ENCODE results near the gene CD24.
"Not testable (repeated sequence)": the region's sequence is repeated elsewhere in the genome, so short reads cannot be mapped to it uniquely, and the experiment has no call there.

CD24 gene

DNA sequence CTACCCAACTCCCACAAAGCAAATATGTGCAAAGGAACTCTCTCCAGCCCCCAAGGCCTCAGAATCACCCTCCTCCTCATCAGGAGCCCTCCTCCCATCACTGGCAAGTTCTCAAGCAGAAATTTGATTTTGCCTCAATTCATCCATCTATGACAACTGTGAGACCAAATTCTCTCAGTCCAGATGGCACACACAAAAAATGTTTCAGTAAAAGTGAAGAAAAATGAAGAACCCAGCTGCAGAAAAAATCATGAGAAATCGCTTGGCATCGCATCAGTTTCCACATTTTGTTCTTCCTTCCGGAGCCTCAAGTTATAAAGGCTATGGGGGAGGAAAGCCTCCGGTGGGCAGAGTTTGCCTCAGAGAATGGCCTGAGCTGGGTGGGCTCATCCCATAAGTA, 6.4 kb upstream of the CD24 start:
- peaks cover 12% of the 10 kb centered on the region for H3K4me1 ChIP-seq (ENCODE audit: control insufficient read depth, insufficient read depth, low read length)
- H3K27me3 ChIP-seq (ENCODE audit: control insufficient read depth, insufficient read depth, low read length), result no peaks in the 10 kb centered on the region
- no peak overlapping the region for H3K9ac ChIP-seq (ENCODE audit: low read depth, low read length)
- H3K4me3 ChIP-seq (ENCODE audit: low read depth, low read length), result no peak overlapping the region
- H3K9me3 ChIP-seq (ENCODE audit: control insufficient read depth, insufficient read depth, low read length), result no peaks in the 10 kb centered on the region
- no peaks in the 10 kb centered on the region for H3K36me3 ChIP-seq (ENCODE audit: control insufficient read depth, insufficient read depth, low read length)

DNA sequence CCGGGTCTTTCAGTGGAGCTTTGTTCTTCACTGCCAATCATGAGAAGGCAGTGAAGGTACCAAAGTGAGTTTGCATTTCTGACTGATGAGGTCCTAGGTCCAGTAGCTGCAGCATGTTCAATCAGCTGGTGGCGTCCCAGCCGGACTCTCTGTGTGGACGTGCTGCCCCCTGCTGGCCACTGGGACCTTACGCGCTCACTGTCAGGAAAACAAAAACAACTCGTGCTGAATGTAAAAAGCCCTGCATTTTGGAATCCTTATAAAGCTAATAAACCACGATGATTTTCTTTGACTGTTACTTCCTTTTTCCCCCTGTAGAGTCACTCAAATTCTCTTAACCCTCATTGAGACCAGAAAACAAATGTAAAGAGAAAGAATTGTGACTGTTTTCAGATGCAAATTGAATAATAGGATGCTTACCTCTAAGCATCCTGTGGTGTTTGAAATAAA, 4.9 kb upstream of the CD24 start:
- no peak overlapping the region for H3K4me3 ChIP-seq (ENCODE audit: low read depth, low read length)
- peaks cover 12% of the 10 kb centered on the region for H3K4me1 ChIP-seq (ENCODE audit: control insufficient read depth, insufficient read depth, low read length)
- H3K9me3 ChIP-seq (ENCODE audit: control insufficient read depth, insufficient read depth, low read length), result no peaks in the 10 kb centered on the region

DNA sequence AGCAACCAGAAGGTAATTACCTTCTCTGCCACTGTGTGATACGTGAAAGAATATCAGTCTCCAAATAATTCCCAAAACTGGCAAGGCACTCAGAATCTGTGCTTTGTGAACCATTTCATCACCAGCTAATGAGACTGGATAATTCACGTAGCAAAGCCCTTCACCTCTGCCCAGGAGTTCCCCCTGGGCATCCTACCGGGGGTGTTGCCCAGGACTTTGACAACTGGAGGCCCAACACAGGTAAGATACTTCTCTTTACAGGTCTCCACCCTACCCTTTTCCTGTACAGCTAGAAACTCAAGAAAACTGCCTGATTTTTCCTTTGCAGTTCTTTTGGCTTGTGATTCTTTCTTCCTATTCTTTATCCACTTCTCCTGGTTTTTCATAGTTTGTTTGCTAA, 2.7 kb upstream of the CD24 start:
- no peaks in the 10 kb centered on the region for H3K27me3 ChIP-seq (ENCODE audit: control insufficient read depth, insufficient read depth, low read length)
- no peak overlapping the region for H3K9ac ChIP-seq (ENCODE audit: low read depth, low read length)
- H3K9me3 ChIP-seq (ENCODE audit: control insufficient read depth, insufficient read depth, low read length), result no peaks in the 10 kb centered on the region
- peaks cover 12% of the 10 kb centered on the region for H3K4me1 ChIP-seq (ENCODE audit: control insufficient read depth, insufficient read depth, low read length)
- H3K4me3 ChIP-seq (ENCODE audit: low read depth, low read length), result no peak overlapping the region
- peaks cover 19% of the 10 kb centered on the region for H3K36me3 ChIP-seq (ENCODE audit: control insufficient read depth, insufficient read depth, low read length)

More for the DNA sequence above, 4.9 kb upstream of the CD24 start:
- H3K9ac ChIP-seq (ENCODE audit: low read depth, low read length), result no peak overlapping the region
- no peaks in the 10 kb centered on the region for H3K36me3 ChIP-seq (ENCODE audit: control insufficient read depth, insufficient read depth, low read length)
- H3K27me3 ChIP-seq (ENCODE audit: control insufficient read depth, insufficient read depth, low read length), result no peaks in the 10 kb centered on the region

DNA sequence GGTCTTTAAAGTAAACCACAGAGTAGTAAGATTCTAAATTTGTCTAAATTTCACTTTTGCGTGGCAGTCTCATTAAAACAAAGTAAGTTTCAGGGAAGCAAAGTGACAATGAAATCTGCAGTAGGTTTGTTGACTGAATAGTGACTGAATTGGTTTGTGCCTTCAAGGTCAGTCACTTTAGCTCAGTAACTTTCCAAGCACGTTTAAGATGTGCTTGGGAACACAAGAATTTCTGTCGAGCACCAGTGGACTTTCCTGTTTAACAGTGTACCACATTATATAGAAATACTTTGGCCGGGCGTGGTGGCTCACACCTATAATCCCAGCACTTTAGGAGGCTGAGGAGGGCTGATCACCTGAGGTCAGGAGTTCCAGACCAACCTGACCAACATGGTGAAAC, 1.7 kb upstream of the CD24 start:
- peak overlapping the region; percentile 93 for H3K9ac ChIP-seq (ENCODE audit: low read depth, low read length)

DNA sequence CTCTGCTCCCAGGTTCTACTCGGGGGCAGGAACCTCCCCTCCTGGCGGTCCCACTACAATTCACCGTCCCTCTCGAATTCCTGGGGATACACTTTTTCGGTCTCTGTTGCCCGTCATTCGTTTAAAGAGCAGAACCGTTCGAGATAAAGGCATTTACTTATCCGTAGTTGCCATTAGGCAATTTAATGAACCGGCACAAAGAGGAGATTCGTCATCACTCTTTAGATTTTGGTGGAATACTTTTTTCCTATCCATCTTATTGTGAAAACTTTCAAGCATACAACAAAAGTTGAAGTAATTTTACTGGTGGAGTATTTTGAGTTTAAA, 1.2 kb upstream of the CD24 start:
- peaks cover 8% of the 10 kb centered on the region for H3K4me1 ChIP-seq (ENCODE audit: control insufficient read depth, insufficient read depth, low read length)
- peak overlapping the region; percentile 93 for H3K9ac ChIP-seq (ENCODE audit: low read depth, low read length)
- H3K36me3 ChIP-seq (ENCODE audit: control insufficient read depth, insufficient read depth, low read length), result peaks cover 23% of the 10 kb centered on the region
- no peaks in the 10 kb centered on the region for H3K27me3 ChIP-seq (ENCODE audit: control insufficient read depth, insufficient read depth, low read length)
- peak overlapping the region; percentile 73 for H3K4me3 ChIP-seq (ENCODE audit: low read depth, low read length)
- H3K9me3 ChIP-seq (ENCODE audit: control insufficient read depth, insufficient read depth, low read length), result no peaks in the 10 kb centered on the region

More for the DNA sequence above, 1.7 kb upstream of the CD24 start:
- H3K4me3 ChIP-seq (ENCODE audit: low read depth, low read length), result peak overlapping the region; percentile 73
- peaks cover 23% of the 10 kb centered on the region for H3K36me3 ChIP-seq (ENCODE audit: control insufficient read depth, insufficient read depth, low read length)
- H3K27me3 ChIP-seq (ENCODE audit: control insufficient read depth, insufficient read depth, low read length), result no peaks in the 10 kb centered on the region
- peaks cover 12% of the 10 kb centered on the region for H3K4me1 ChIP-seq (ENCODE audit: control insufficient read depth, insufficient read depth, low read length)
- no peaks in the 10 kb centered on the region for H3K9me3 ChIP-seq (ENCODE audit: control insufficient read depth, insufficient read depth, low read length)

DNA sequence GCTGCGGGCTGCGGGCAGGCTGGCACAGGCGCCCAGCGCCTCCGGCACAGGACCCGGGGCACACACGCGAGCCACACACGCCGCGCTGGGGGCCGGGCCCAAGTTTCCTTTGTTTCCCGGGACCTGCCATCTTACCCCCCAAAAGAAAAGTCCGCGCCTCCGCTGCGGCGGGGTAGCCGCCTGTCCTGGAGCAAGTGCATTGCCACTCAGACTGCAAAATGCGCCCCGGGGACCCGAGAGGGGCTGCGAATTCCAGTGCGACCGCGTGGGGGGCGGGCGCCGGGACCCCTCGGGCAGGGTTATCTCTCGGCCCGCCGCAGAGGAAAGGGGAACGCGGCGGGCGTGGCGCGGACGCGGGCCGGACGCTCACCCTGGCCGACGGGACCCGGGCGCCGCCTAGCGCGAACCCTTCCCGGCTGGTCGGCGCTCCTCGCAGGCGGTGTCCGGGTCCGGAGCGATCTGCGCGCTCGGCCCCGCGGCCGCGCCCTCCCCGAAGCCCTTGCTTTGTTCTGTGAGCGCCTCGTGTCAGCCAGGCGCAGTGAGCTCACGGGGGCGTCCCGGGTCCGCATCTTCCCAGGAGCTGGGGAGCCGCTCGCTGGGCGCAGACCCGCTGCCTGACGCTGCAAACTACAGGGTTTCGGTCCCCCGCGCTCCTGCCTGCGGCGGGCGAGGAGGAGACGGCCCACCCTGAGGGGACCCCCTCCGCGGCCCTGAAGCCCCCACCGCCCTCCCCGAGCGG, 639 bp upstream of the CD24 start:
- H3K27me3 ChIP-seq (ENCODE audit: control insufficient read depth, insufficient read depth, low read length), result no peaks in the 10 kb centered on the region
- no peaks in the 10 kb centered on the region for H3K9me3 ChIP-seq (ENCODE audit: control insufficient read depth, insufficient read depth, low read length)
- H3K4me3 ChIP-seq (ENCODE audit: low read depth, low read length), result peak overlapping the region; percentile 73
- H3K36me3 ChIP-seq (ENCODE audit: control insufficient read depth, insufficient read depth, low read length), result peaks cover 23% of the 10 kb centered on the region
- H3K9ac ChIP-seq (ENCODE audit: low read depth, low read length), result peak overlapping the region; percentile 93
- peaks cover 6% of the 10 kb centered on the region for H3K4me1 ChIP-seq (ENCODE audit: control insufficient read depth, insufficient read depth, low read length)

DNA sequence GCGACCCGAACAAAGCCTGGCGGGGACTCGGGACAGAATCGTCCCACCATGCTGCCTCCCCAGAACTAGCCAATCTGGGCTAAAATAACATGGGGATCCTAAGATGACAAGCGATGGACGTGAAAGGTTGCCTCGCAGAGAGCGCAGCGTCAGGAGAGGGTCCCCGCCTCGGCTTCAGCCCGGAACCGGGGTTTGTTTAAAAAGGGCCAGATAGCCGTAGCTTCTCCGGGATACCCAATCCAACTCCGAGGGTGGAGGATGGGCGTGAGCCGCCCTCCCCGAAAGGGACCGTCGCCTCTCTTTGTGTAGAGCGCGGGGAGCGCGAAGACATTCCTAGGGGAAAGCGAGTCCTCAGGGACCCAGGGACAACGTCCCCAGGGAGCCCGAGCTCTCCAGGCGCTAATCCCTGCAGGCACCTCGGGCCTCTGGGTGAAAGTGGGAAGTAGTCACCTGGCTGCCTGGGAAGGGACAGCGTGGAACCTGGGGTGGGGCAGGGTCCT, 643 bp downstream of the CD24 start:
- Histone ChIP-seq H3K27me3 (ENCODE audit: control insufficient read depth, insufficient read depth, low read length) (no peaks in the 10 kb centered on the region), H3K4me1 (ENCODE audit: control insufficient read depth, insufficient read depth, low read length) (peaks cover 4% of the 10 kb centered on the region), H3K9ac (ENCODE audit: low read depth, low read length) (peak overlapping the region; percentile 100), H3K4me3 (ENCODE audit: low read depth, low read length) (peak overlapping the region; percentile 69), H3K36me3 (ENCODE audit: control insufficient read depth, insufficient read depth, low read length) (peaks cover 23% of the 10 kb centered on the region), H3K9me3 (ENCODE audit: control insufficient read depth, insufficient read depth, low read length) (no peaks in the 10 kb centered on the region)

DNA sequence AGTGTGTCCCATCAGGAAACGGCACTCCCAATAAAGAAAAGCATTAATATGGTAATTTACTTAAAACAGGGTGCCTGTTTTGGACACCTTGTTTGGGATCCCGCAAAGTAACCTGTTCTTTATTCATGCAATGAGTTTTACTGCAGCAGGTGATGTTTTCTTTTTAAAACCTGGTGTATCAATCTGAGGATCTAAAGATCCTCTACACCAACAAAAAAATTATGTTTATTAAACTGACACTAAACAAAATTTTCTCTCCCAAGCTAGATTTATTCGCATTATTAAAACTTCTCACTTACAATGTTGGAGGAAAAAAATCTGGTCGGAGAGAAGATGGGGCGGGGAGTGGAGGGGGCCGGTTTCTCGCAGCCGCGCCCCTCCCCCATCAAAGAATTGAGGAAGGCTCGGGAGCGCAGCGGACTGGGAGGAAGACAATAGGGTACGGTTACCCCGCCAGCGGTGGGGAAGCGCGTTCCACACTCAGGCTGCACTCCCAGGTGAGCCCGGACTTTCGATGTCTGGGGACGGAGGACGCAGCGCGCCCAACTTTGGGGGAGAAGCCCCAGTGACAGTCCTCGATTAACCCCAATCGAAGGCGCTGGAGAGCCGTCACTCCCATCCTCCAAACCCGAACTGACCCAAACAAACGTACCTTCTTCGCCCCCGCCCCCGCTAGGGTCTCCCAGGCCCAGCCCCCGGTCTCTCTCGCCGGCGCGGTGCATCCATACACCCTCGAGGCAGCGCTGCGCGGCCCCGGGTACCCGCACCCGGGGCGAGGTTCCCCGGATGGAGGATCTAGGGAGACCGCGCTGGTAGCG, 1.3 kb downstream of the CD24 start:
- Histone ChIP-seq H3K9me3 (ENCODE audit: control insufficient read depth, insufficient read depth, low read length) (no peaks in the 10 kb centered on the region), H3K9ac (ENCODE audit: low read depth, low read length) (peak overlapping the region; percentile 100), H3K27me3 (ENCODE audit: control insufficient read depth, insufficient read depth, low read length) (no peaks in the 10 kb centered on the region), H3K36me3 (ENCODE audit: control insufficient read depth, insufficient read depth, low read length) (peaks cover 23% of the 10 kb centered on the region), H3K4me3 (ENCODE audit: low read depth, low read length) (peak overlapping the region; percentile 69), H3K4me1 (ENCODE audit: control insufficient read depth, insufficient read depth, low read length) (no peaks in the 10 kb centered on the region)

DNA sequence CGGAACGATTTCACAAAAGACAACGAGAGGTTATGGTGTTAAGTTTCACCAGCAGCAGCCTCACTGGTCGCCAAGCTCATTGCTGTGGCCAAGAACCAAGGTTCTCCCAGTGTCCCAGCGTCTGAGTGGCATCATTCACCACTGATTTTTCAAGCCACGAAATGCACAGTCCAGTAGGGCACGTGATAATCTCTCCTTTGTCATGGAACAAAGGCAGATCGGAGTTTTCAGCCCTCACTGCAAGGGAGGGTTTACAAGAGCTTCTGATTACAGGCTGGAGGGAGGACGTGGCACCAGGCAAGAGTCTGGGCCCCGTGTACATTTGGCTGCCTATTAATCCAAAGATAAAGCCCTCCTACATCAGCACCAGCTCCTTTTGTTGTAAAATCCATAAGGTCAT, 2.0 kb downstream of the CD24 start:
- Histone ChIP-seq H3K4me3 (ENCODE audit: low read depth, low read length) (peak overlapping the region; percentile 69), H3K9me3 (ENCODE audit: control insufficient read depth, insufficient read depth, low read length) (no peaks in the 10 kb centered on the region), H3K9ac (ENCODE audit: low read depth, low read length) (peak overlapping the region; percentile 100), H3K27me3 (ENCODE audit: control insufficient read depth, insufficient read depth, low read length) (no peaks in the 10 kb centered on the region), H3K4me1 (ENCODE audit: control insufficient read depth, insufficient read depth, low read length) (no peaks in the 10 kb centered on the region), H3K36me3 (ENCODE audit: control insufficient read depth, insufficient read depth, low read length) (peaks cover 23% of the 10 kb centered on the region)

DNA sequence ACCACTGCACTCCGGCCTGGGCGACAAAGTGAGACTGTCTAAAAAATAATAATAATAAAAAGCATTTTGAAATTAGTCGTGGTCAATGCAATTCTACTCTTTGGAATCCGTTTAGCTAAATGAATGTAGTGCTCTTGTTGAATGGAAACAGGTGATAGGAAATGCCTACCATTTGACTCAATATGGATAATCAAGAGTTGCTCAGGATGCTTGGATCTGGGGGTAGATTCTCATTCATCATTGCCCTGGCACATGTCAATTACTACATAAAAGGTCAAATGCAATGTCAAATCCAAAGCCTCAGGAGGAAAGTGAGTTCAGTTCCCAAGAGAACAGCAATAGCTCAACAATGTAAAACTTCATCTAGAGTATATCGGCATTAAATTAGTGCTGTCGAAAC, 3.8 kb downstream of the CD24 start:
- not testable (repeated sequence) for H3K9me3 ChIP-seq (ENCODE audit: control insufficient read depth, insufficient read depth, low read length); H3K9ac ChIP-seq (ENCODE audit: low read depth, low read length); H3K4me3 ChIP-seq (ENCODE audit: low read depth, low read length); H3K4me1 ChIP-seq (ENCODE audit: control insufficient read depth, insufficient read depth, low read length); H3K27me3 ChIP-seq (ENCODE audit: control insufficient read depth, insufficient read depth, low read length)
- peaks cover 23% of the 10 kb centered on the region for H3K36me3 ChIP-seq (ENCODE audit: control insufficient read depth, insufficient read depth, low read length)

DNA sequence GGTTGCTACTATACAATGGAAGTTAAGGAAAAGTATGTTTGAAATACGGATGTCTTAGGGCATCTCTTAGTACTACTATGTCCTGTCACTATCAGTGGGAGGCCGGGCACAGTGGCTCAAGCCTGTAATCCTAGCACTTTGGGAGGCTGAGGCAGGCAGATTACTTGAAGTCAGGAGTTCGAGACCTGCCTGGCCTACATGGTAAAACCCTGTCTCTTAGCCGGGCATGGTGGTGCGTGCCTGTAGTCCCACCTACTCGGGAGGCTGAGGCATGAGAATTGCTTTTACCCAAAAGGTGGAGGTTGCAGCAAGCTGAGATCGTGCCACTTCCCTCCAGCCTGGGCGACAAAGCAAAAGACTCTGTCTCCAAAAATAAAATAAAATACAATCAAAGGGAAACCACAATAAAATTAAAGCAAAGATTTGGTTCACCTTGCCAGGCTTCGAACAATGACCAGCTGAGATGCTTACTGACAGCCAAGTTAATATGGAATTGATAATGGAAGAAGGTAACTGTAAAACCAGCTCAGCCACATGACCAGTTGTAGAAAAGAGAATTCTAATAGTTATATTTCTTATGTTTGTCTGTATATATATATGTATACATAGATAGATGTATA, 6.5 kb downstream of the CD24 start:
- Histone ChIP-seq H3K27me3 (ENCODE audit: control insufficient read depth, insufficient read depth, low read length) (no peaks in the 10 kb centered on the region), H3K9ac (ENCODE audit: low read depth, low read length) (no peak overlapping the region), H3K4me3 (ENCODE audit: low read depth, low read length) (no peak overlapping the region), H3K4me1 (ENCODE audit: control insufficient read depth, insufficient read depth, low read length) (no peaks in the 10 kb centered on the region), H3K36me3 (ENCODE audit: control insufficient read depth, insufficient read depth, low read length) (peaks cover 10% of the 10 kb centered on the region), H3K9me3 (ENCODE audit: control insufficient read depth, insufficient read depth, low read length) (no peaks in the 10 kb centered on the region)
